ENCODE results near the gene NTM.

The NTM gene

GRCh38 chr11:131815590-131815989 is 445.2 kb downstream of the NTM start:
- TF ChIP-seq FOXM1 (IDR thresholded peaks at IDR 0.05; ENCODE audit: borderline replicate concordance) (no peak), FOXA1 (IDR thresholded peaks at IDR 0.05) (no peak), ZNF384 (IDR thresholded peaks at IDR 0.05) (no peak), HDGF (IDR thresholded peaks at IDR 0.05; ENCODE audit: borderline replicate concordance) (no peak), FOXK2 (IDR thresholded peaks at IDR 0.05) (no peak), PKNOX1 (IDR thresholded peaks at IDR 0.05) (no peak), SUZ12 (IDR thresholded peaks at IDR 0.05) (no peak), TARDBP (IDR thresholded peaks at IDR 0.05) (no peak)
- POLR2A ChIA-PET, result no interaction called here
- CTCF ChIA-PET, result no interaction called here
- DNase-seq (ENCODE audit: extremely low spot score), result no peak

GRCh38 chr11:131816051-131816450 is 445.6 kb downstream of the NTM start:
- ChIA-PET POLR2A (no interaction called here), CTCF (no interaction called here)
- no peak for TF ChIP-seq HDGF (IDR thresholded peaks at IDR 0.05; ENCODE audit: borderline replicate concordance)
- TF ChIP-seq FOXK2 (IDR thresholded peaks at IDR 0.05), result no peak
- no peak for TF ChIP-seq NFRKB (IDR thresholded peaks at IDR 0.05)
- no peak for TF ChIP-seq ARNT (IDR thresholded peaks at IDR 0.05)
- TF ChIP-seq SP1 (IDR thresholded peaks at IDR 0.05), result no peak
- no peak for TF ChIP-seq PKNOX1 (IDR thresholded peaks at IDR 0.05)
- TF ChIP-seq BHLHE40 (IDR thresholded peaks at IDR 0.05; ENCODE audit: borderline replicate concordance), result no peak
- no peak for TF ChIP-seq FOXM1 (IDR thresholded peaks at IDR 0.05; ENCODE audit: borderline replicate concordance)
- TF ChIP-seq L3MBTL2 (conservative IDR thresholded peaks at IDR 0.05), result no peak
- DNase-seq (ENCODE audit: extremely low spot score), result no peak

GRCh38 chr11:131817687-131818188 is 447.3 kb downstream of the NTM start:
- no peak for TF ChIP-seq LEF1 (IDR thresholded peaks at IDR 0.05; ENCODE audit: borderline replicate concordance)
- no peak for TF ChIP-seq BHLHE40 (IDR thresholded peaks at IDR 0.05; ENCODE audit: borderline replicate concordance)
- TF ChIP-seq FOXK2 (IDR thresholded peaks at IDR 0.05), result no peak
- no peak for TF ChIP-seq CTBP1 (IDR thresholded peaks at IDR 0.05; ENCODE audit: borderline replicate concordance)
- TF ChIP-seq ZNF384 (IDR thresholded peaks at IDR 0.05), result no peak
- no peak for TF ChIP-seq SUZ12 (IDR thresholded peaks at IDR 0.05)
- no peak for TF ChIP-seq L3MBTL2 (conservative IDR thresholded peaks at IDR 0.05)
- TF ChIP-seq HDGF (IDR thresholded peaks at IDR 0.05; ENCODE audit: borderline replicate concordance), result no peak
- TF ChIP-seq TARDBP (IDR thresholded peaks at IDR 0.05), result no peak
- TF ChIP-seq NFRKB (IDR thresholded peaks at IDR 0.05), result no peak
- TF ChIP-seq FOXA1 (IDR thresholded peaks at IDR 0.05), result no peak
- no peak for TF ChIP-seq PKNOX1 (IDR thresholded peaks at IDR 0.05)
- no peak for TF ChIP-seq FOXM1 (IDR thresholded peaks at IDR 0.05; ENCODE audit: borderline replicate concordance)
- no peak for TF ChIP-seq ELF4 (IDR thresholded peaks at IDR 0.05)
- no peak for TF ChIP-seq SP1 (IDR thresholded peaks at IDR 0.05)
- CTCF ChIA-PET, result no interaction called here
- DNase-seq (ENCODE audit: extremely low spot score), result no peak
- POLR2A ChIA-PET, result no interaction called here

GRCh38 chr11:131819865-131820264 is 449.4 kb downstream of the NTM start:
- CTCF ChIA-PET, result no interaction called here
- DNase-seq (ENCODE audit: extremely low spot score), result no peak
- POLR2A ChIA-PET, result no interaction called here
- TF ChIP-seq ELF4 (IDR thresholded peaks at IDR 0.05), result no peak
- TF ChIP-seq L3MBTL2 (conservative IDR thresholded peaks at IDR 0.05), result no peak
- TF ChIP-seq LEF1 (IDR thresholded peaks at IDR 0.05; ENCODE audit: borderline replicate concordance), result no peak
- TF ChIP-seq NFRKB (IDR thresholded peaks at IDR 0.05), result no peak
- no peak for TF ChIP-seq ARNT (IDR thresholded peaks at IDR 0.05)
- TF ChIP-seq BHLHE40 (IDR thresholded peaks at IDR 0.05; ENCODE audit: borderline replicate concordance), result no peak
- no peak for TF ChIP-seq PKNOX1 (IDR thresholded peaks at IDR 0.05)
- no peak for TF ChIP-seq SUZ12 (IDR thresholded peaks at IDR 0.05)
- TF ChIP-seq TARDBP (IDR thresholded peaks at IDR 0.05), result no peak
- no peak for TF ChIP-seq CTBP1 (IDR thresholded peaks at IDR 0.05; ENCODE audit: borderline replicate concordance)
- no peak for TF ChIP-seq ZNF384 (IDR thresholded peaks at IDR 0.05)
- TF ChIP-seq HDGF (IDR thresholded peaks at IDR 0.05; ENCODE audit: borderline replicate concordance), result no peak
- no peak for TF ChIP-seq FOXM1 (IDR thresholded peaks at IDR 0.05; ENCODE audit: borderline replicate concordance)
- no peak for TF ChIP-seq SP1 (IDR thresholded peaks at IDR 0.05)
- no peak for TF ChIP-seq FOXK2 (IDR thresholded peaks at IDR 0.05)
- TF ChIP-seq FOXA1 (IDR thresholded peaks at IDR 0.05), result no peak

GRCh38 chr11:131822506-131822905 is 452.1 kb downstream of the NTM start:
- ChIA-PET POLR2A (no interaction called here), CTCF (no interaction called here)
- no peak for TF ChIP-seq SP1 (IDR thresholded peaks at IDR 0.05)
- no peak for TF ChIP-seq FOXA1 (IDR thresholded peaks at IDR 0.05)
- TF ChIP-seq CTBP1 (IDR thresholded peaks at IDR 0.05; ENCODE audit: borderline replicate concordance), result no peak
- TF ChIP-seq FOXM1 (IDR thresholded peaks at IDR 0.05; ENCODE audit: borderline replicate concordance), result no peak
- no peak for TF ChIP-seq SUZ12 (IDR thresholded peaks at IDR 0.05)
- TF ChIP-seq ZNF384 (IDR thresholded peaks at IDR 0.05), result no peak
- TF ChIP-seq HDGF (IDR thresholded peaks at IDR 0.05; ENCODE audit: borderline replicate concordance), result no peak
- TF ChIP-seq ELF4 (IDR thresholded peaks at IDR 0.05), result no peak
- TF ChIP-seq L3MBTL2 (conservative IDR thresholded peaks at IDR 0.05), result no peak
- TF ChIP-seq LEF1 (IDR thresholded peaks at IDR 0.05; ENCODE audit: borderline replicate concordance), result no peak
- no peak for TF ChIP-seq PKNOX1 (IDR thresholded peaks at IDR 0.05)
- TF ChIP-seq NFRKB (IDR thresholded peaks at IDR 0.05), result no peak
- TF ChIP-seq ARNT (IDR thresholded peaks at IDR 0.05), result no peak
- no peak for TF ChIP-seq FOXK2 (IDR thresholded peaks at IDR 0.05)
- TF ChIP-seq TARDBP (IDR thresholded peaks at IDR 0.05), result no peak
- no peak for TF ChIP-seq BHLHE40 (IDR thresholded peaks at IDR 0.05; ENCODE audit: borderline replicate concordance)
- no peak for DNase-seq (ENCODE audit: extremely low spot score)
